PC-3 (cell line): Measurements from ENCODE around the gene POLE3. TPM values are rescaled to one million over a fixed set of nuclear protein-coding genes. Genes with fewer than 3 reads are reported as not detected.

Experiments used
- ATAC-seq: fragments of 200-7000 bp; cut with Tn5 transposase; 2 replicates; pipeline ENCODE4 v1.9.1; 2020; ENCODE audit warnings: mild to moderate bottlenecking, moderate library complexity
- BruUV-seq: library from RNA; stranded (reverse); fragments of 400-500 nt; replicated peaks from 2 replicates; lab custom pipeline; 2021; lab: Mats Ljungman, UMichigan
- CTCF ChIA-PET: fragments of 300-600 bp; sonication (Branson Sonifier 250); formaldehyde crosslinking; loops from one replicate; lab custom pipeline; 2022; ENCODE audit warnings: antibody characterized with exemption; lab: Charles Lee
- POLR2A ChIA-PET: fragments of 300-600 bp; sonication (Branson Sonifier 250); formaldehyde crosslinking; loops from one replicate; lab custom pipeline; 2022; ENCODE audit warnings: antibody characterized with exemption; ENCODE audit not compliant: unreplicated experiment; lab: Charles Lee
- DNase-seq: peaks from one replicate; pipeline ENCODE4 v3.0.0-alpha.2; 2015
- H2AFZ ChIP-seq: fragments of 300-600 bp; sonication (generic); 2 replicates; pipeline ENCODE4 v1.6.0; 2016; ENCODE audit warnings: antibody characterized with exemption, low read length
- H3F3A ChIP-seq: fragments of 300-600 bp; sonication (generic); one replicate; pipeline ENCODE4 v1.6.0; 2017; ENCODE audit warnings: antibody characterized with exemption, low read length, control low read depth, mild to moderate bottlenecking; ENCODE audit not compliant: unreplicated experiment
- H3K27ac ChIP-seq: fragments of 300-600 bp; sonication (generic); 2 replicates; pipeline ENCODE4 v1.5.1; 2016; ENCODE audit warnings: mild to moderate bottlenecking, low read length
- H3K27me3 ChIP-seq: fragments of 300-600 bp; sonication (generic); 2 replicates; pipeline ENCODE4 v1.6.1; 2016; ENCODE audit warnings: low read length, mixed read lengths
- H3K36me3 ChIP-seq: fragments of 300-600 bp; sonication (generic); 2 replicates; pipeline ENCODE4 v1.6.1; 2016; ENCODE audit warnings: low read depth, mixed run types, low read length, mixed read lengths
- H3K4me1 ChIP-seq: fragments of 300-600 bp; sonication (generic); 2 replicates; pipeline ENCODE4 v1.5.1; 2016; ENCODE audit warnings: low read length; ENCODE audit not compliant: insufficient read depth
- H3K4me2 ChIP-seq: fragments of 300-600 bp; sonication (generic); 2 replicates; pipeline ENCODE4 v1.6.0; 2016; ENCODE audit warnings: low read length
- H3K4me3 ChIP-seq: fragments of 300-600 bp; sonication (generic); 2 replicates; pipeline ENCODE4 v1.5.1; 2016; ENCODE audit warnings: mild to moderate bottlenecking, low read length, mixed read lengths
- H3K79me2 ChIP-seq: fragments of 300-600 bp; sonication (generic); 2 replicates; pipeline ENCODE4 v1.6.1; 2017; ENCODE audit warnings: low read length, mixed read lengths
- H3K9ac ChIP-seq: fragments of 300-600 bp; sonication (generic); 2 replicates; pipeline ENCODE4 v1.6.0; 2016; ENCODE audit warnings: mild to moderate bottlenecking, low read length
- H3K9me2 ChIP-seq: fragments of 300-600 bp; sonication (generic); replicated peaks from 2 replicates; pipeline ENCODE4 v1.6.1; 2016; ENCODE audit warnings: mixed run types, low read length, mixed read lengths
- H3K9me3 ChIP-seq: fragments of 300-600 bp; sonication (generic); 2 replicates; pipeline ENCODE4 v1.6.1; 2016; ENCODE audit warnings: low read length, mixed read lengths
- H4K20me1 ChIP-seq: fragments of 300-600 bp; sonication (generic); 2 replicates; pipeline ENCODE4 v1.6.1; 2016; ENCODE audit warnings: low read length, mixed read lengths
- EZH2 ChIP-seq: fragments of 300-600 bp; sonication (generic); IDR thresholded peaks from one replicate; pipeline ENCODE4 v1.6.1; 2017; ENCODE audit warnings: antibody characterized with exemption, mild to moderate bottlenecking, low read length; ENCODE audit not compliant: unreplicated experiment
- EZH2phosphoT487 ChIP-seq: fragments of 300-600 bp; sonication (generic); IDR thresholded peaks from 2 replicates; pipeline ENCODE4 v1.6.1; 2018; ENCODE audit warnings: mild to moderate bottlenecking, antibody characterized with exemption, low read length, borderline replicate concordance
- intact Hi-C: fragments of 100-400 bp; cut with micrococcal nuclease; formaldehyde crosslinking; loops from 2 replicates; pipeline ENCODE4 v1.9.0; 2023
- total RNA-seq: library from RNA; depleted of rRNA; stranded (reverse); fragments of >200 nt; gene quantifications from 2 replicates; pipeline ENCODE4 v1.2.3, GENCODE V29; 2014
- TF ChIP-seq, protein P1 (sequence below): fragments of 300-600 bp; sonication (generic); conservative IDR thresholded peaks from 2 replicates; pipeline ENCODE4 v1.5.1; 2017; ENCODE audit warnings: antibody characterized with exemption, low read depth, mild to moderate bottlenecking, low read length

Gene POLE3
- total RNA-seq, 1 experiment from 2014 or later: 84.7 TPM

DNA sequence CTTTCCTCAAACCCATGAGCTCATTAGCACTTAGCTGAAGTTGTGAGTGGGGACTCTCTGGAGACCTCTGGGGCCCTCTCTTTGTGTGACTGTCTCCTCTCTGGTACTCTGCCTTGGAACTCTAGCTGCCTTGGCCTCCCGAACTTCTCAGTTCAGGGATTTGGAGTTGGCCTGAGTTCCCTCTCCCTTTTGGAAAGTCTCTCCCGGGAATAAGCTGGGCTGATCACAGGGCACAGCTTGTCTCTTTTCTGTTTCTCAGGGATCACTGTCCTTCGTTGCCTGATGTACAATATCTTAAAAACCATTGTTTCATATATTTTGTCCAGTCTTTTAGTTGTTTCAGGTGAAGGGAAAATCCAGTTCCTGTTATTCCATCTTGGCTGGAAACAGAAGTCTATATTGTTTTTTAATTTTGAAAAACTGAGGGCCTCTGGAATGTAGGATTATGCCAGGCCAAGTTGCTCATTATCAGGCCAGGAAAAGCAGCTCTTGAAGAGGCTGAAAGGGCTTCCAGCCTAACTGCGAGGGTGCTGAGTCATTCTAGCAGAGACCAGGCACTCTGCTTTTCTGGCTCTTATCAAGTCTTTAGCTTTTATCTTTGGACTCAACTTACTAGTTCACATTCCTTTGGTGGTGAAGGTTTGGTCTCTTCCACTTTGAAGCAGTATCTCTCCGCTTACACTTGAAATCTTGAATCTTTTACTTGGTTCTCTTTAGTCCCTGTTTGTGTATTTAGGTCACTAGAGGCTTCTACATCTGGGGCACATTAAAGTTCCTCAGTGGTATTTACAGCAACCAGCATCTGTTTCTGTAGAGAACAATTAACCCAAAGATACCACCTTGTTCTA is 44.7 kb upstream of the POLE3 start:
- Histone ChIP-seq H3K79me2 (no peaks in the 10 kb centered on the region), H3F3A (no peaks in the 10 kb centered on the region), H3K27ac (no peak overlapping the region), H2AFZ (peak overlapping the region; percentile 73), H3K9me2 (no peaks in the 10 kb centered on the region), H3K36me3 (no peaks in the 10 kb centered on the region), H3K27me3 (no peaks in the 10 kb centered on the region), H3K4me3 (no peak overlapping the region), H3K4me2 (no peak overlapping the region), H3K9ac (no peak overlapping the region; the same call in 1 of the 2 replicates), H3K4me1 (peaks cover 8% of the 10 kb centered on the region), H4K20me1 (no peaks in the 10 kb centered on the region), H3K9me3 (no peaks in the 10 kb centered on the region)
- CTCF ChIA-PET: no interaction called here
- intact Hi-C loops: no loop called here
- DNase-seq (peak; percentile 39), ATAC-seq (no peak)
- TF ChIP-seq EZH2phosphoT487: no peak
- TF ChIP-seq EZH2: no peak
- POLR2A ChIA-PET: interaction anchor here (0.6 kb wide), 1 partner anchor 139 kb away, joined by 7 read pairs; no protein-coding TSS in a partner anchor
- BruUV-seq: no TSS peak

DNA sequence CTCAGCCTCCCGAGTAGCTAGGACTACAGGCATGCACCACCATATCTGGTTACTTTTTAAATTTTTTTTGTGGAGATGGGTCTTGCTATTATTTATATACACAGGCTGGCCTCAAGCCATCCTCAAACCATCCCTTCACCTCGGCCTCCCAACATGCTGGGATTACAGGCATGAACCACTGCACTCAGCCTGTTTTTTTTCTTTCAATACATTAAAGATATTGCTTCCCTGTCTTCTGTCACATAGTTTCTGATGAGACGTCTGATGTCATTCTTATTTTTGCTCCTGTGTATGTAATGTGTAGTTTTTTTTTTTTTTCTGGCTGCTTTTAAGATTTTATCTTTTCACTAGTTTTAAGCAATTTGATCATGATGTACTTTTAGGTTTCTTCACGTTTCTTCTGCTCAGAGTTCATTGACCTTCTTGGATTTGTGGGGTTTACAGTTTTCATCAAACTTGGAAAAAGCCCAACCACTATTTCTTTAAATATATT is 41.7 kb upstream of the POLE3 start:
- TF ChIP-seq, protein P1, sequence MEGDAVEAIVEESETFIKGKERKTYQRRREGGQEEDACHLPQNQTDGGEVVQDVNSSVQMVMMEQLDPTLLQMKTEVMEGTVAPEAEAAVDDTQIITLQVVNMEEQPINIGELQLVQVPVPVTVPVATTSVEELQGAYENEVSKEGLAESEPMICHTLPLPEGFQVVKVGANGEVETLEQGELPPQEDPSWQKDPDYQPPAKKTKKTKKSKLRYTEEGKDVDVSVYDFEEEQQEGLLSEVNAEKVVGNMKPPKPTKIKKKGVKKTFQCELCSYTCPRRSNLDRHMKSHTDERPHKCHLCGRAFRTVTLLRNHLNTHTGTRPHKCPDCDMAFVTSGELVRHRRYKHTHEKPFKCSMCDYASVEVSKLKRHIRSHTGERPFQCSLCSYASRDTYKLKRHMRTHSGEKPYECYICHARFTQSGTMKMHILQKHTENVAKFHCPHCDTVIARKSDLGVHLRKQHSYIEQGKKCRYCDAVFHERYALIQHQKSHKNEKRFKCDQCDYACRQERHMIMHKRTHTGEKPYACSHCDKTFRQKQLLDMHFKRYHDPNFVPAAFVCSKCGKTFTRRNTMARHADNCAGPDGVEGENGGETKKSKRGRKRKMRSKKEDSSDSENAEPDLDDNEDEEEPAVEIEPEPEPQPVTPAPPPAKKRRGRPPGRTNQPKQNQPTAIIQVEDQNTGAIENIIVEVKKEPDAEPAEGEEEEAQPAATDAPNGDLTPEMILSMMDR: no peak
- TF ChIP-seq EZH2: no peak
- TF ChIP-seq EZH2phosphoT487: no peak
- H4K20me1 ChIP-seq: no peaks in the 10 kb centered on the region
- H3K9me3 ChIP-seq: no peaks in the 10 kb centered on the region
- H3K9ac ChIP-seq: no peak overlapping the region
- no peak for ATAC-seq
- no peak for DNase-seq
- ChIA-PET POLR2A (no interaction called here), CTCF (interaction anchor here (0.7 kb wide), 1 partner anchor 109 kb away, joined by 3 read pairs; no protein-coding TSS in a partner anchor)
- intact Hi-C loops: no loop called here
- no peak overlapping the region for H2AFZ ChIP-seq
- H3K27ac ChIP-seq: no peak overlapping the region
- H3K4me1 ChIP-seq: peaks cover 8% of the 10 kb centered on the region
- no peak overlapping the region for H3K4me2 ChIP-seq
- H3K27me3 ChIP-seq: no peaks in the 10 kb centered on the region
- no peaks in the 10 kb centered on the region for H3K79me2 ChIP-seq
- H3F3A ChIP-seq: no peaks in the 10 kb centered on the region
- H3K9me2 ChIP-seq: no peaks in the 10 kb centered on the region
- no TSS peak for BruUV-seq
- H3K4me3 ChIP-seq: no peak overlapping the region
- H3K36me3 ChIP-seq: no peaks in the 10 kb centered on the region

DNA sequence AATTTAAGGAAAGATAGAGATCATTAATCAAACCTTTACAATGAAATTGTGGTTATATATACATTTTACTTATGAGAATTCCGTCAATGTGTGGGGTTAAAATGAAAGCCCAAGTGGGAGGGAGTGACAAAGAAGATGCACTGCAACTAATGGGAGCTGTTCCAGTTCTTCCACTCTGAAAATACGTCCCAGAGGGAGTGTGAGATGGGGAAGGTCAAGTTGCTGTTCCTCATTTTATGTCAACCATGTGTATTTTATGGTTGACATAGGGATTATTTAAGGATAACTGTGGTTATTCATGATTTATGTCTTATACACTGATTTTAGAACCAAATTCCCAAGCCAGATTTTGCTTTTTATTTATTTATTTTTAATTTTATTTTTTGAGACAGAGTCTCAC is 38.9 kb upstream of the POLE3 start:
- Histone ChIP-seq H3K27me3 (no peaks in the 10 kb centered on the region), H3K36me3 (no peaks in the 10 kb centered on the region), H3K79me2 (no peaks in the 10 kb centered on the region), H3K4me2 (no peak overlapping the region), H2AFZ (no peak overlapping the region), H4K20me1 (no peaks in the 10 kb centered on the region), H3F3A (no peaks in the 10 kb centered on the region), H3K27ac (no peak overlapping the region), H3K9me2 (no peaks in the 10 kb centered on the region), H3K4me3 (no peak overlapping the region), H3K4me1 (no peaks in the 10 kb centered on the region), H3K9ac (no peak overlapping the region), H3K9me3 (no peaks in the 10 kb centered on the region)
- no peak for ATAC-seq
- no peak for TF ChIP-seq EZH2
- no peak for TF ChIP-seq EZH2phosphoT487
- TF ChIP-seq, protein P1: no peak
- intact Hi-C loops: no loop called here
- CTCF ChIA-PET: no interaction called here
- BruUV-seq: no TSS peak
- POLR2A ChIA-PET: no interaction called here
- no peak for DNase-seq
